Measurements from ENCODE around the gene OR10H4. TPM values are rescaled to one million over a fixed set of nuclear protein-coding genes. Genes with fewer than 3 reads are reported as not detected.

OR10H4 gene
- total and polyA plus RNA-seq, 2 experiments from 2014 or later: not detected

DNA sequence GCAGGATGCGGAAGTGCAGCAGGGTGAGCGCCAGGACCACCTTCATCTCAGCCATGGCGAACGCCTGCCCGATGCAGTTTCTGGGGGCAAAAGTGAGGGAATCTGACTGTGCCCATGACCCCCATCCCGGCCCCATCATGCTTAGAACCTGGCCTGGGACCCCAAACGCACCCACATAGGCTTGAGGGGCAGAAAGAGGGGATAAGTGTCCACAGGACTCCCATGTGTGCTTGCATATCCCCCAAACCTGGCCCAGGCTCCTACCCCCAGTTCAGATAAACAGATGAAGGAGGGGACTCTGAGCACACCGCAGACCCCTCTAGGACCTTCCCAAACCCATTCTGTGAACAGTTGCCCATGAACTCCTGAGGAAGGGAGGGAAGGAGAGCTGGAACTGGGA lies 35.0 kb upstream of the OR10H4 start (continued):
- no peak for TF ChIP-seq EZH2phosphoT487 (IDR thresholded peaks at IDR 0.05; ENCODE audit: unreplicated experiment)
- no peak for TF ChIP-seq STAT1 (IDR thresholded peaks at IDR 0.05; ENCODE audit: unreplicated experiment)
- TF ChIP-seq CREB1 (CRISPR knock-in tag; IDR thresholded peaks at IDR 0.05; ENCODE audit: low read depth): no peak
- no peak for TF ChIP-seq ZNF114 (CRISPR knock-in tag; IDR thresholded peaks at IDR 0.05)
- no peak for TF ChIP-seq POLR2AphosphoS5 (IDR thresholded peaks at IDR 0.05; ENCODE audit: low read depth)
- TF ChIP-seq REST (IDR thresholded peaks at IDR 0.05; ENCODE audit: unreplicated experiment): no peak
- TF ChIP-seq ZNF331 (CRISPR knock-in tag; IDR thresholded peaks at IDR 0.05; ENCODE audit: low read depth): no peak
- no peak for TF ChIP-seq NANOG (IDR thresholded peaks at IDR 0.05; ENCODE audit: borderline replicate concordance)

GRCh38 chr19:15915109-15915508 lies 33.7 kb upstream of the OR10H4 start:
- peaks cover 22% of the 10 kb centered on the region for H3K36me3 Mint-ChIP-seq (ENCODE audit: low read depth)
- no peaks in the 10 kb centered on the region for H3K4me1 ChIP-seq (ENCODE audit: insufficient read depth)
- H3K4me1 Mint-ChIP-seq: no peaks in the 10 kb centered on the region
- no peak overlapping the region for H2AFZ ChIP-seq
- H3F3A ChIP-seq (replicated peaks; ENCODE audit: low read depth): no peaks in the 10 kb centered on the region
- no peak overlapping the region for H3K27ac Mint-ChIP-seq
- H3K79me2 ChIP-seq (replicated peaks; ENCODE audit: insufficient read depth): no peaks in the 10 kb centered on the region
- DNase-seq (ENCODE audit: low spot score): no peak
- H3K9me2 ChIP-seq (ENCODE audit: insufficient read depth): no peaks in the 10 kb centered on the region
- peaks cover 90% of the 10 kb centered on the region for H3K9me3 Mint-ChIP-seq
- 0 out of 2 replicates have a peak, but pooled peaks cover 5% of the 10 kb centered on the region for H3K36me3 ChIP-seq (ENCODE audit: insufficient read depth)
- H3K27me3 ChIP-seq (ENCODE audit: insufficient read depth): no peaks in the 10 kb centered on the region
- H3K4me3 ChIP-seq: no peak overlapping the region
- no peaks in the 10 kb centered on the region for H4K20me1 ChIP-seq (replicated peaks; ENCODE audit: insufficient read depth)
- no peak overlapping the region for H3K27ac ChIP-seq (ENCODE audit: low read depth)
- H3K27me3 Mint-ChIP-seq (ENCODE audit: insufficient read depth, low read depth, poor library complexity): peaks cover 3% of the 10 kb centered on the region
- H3K4me2 ChIP-seq: no peak overlapping the region
- no peak overlapping the region for H3K4me3 Mint-ChIP-seq
- ATAC-seq: no peak
- TF ChIP-seq STAT1 (IDR thresholded peaks at IDR 0.05; ENCODE audit: unreplicated experiment): no peak
- no peak for TF ChIP-seq ZNF462 (CRISPR knock-in tag; IDR thresholded peaks at IDR 0.05)
- no peak for TF ChIP-seq EZH2phosphoT487 (IDR thresholded peaks at IDR 0.05; ENCODE audit: unreplicated experiment)
- TF ChIP-seq POLR2AphosphoS5 (IDR thresholded peaks at IDR 0.05; ENCODE audit: low read depth): no peak
- TF ChIP-seq ZNF331 (CRISPR knock-in tag; IDR thresholded peaks at IDR 0.05; ENCODE audit: low read depth): no peak
- no peak for TF ChIP-seq JUNB (IDR thresholded peaks at IDR 0.05; ENCODE audit: unreplicated experiment)
- no peak for TF ChIP-seq CREB1 (CRISPR knock-in tag; IDR thresholded peaks at IDR 0.05; ENCODE audit: low read depth)
- no peak for TF ChIP-seq REST (IDR thresholded peaks at IDR 0.05; ENCODE audit: unreplicated experiment)
- TF ChIP-seq, protein P1, sequence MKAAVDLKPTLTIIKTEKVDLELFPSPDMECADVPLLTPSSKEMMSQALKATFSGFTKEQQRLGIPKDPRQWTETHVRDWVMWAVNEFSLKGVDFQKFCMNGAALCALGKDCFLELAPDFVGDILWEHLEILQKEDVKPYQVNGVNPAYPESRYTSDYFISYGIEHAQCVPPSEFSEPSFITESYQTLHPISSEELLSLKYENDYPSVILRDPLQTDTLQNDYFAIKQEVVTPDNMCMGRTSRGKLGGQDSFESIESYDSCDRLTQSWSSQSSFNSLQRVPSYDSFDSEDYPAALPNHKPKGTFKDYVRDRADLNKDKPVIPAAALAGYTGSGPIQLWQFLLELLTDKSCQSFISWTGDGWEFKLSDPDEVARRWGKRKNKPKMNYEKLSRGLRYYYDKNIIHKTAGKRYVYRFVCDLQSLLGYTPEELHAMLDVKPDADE (IDR thresholded peaks at IDR 0.05): no peak
